ENCODE results near the gene FYCO1.

- TF ChIP-seq GATA2 (IDR thresholded peaks at IDR 0.05; ENCODE audit: low read depth, low read length) = no peak
- no peak for TF ChIP-seq GATA3 (IDR thresholded peaks at IDR 0.05; ENCODE audit: low read depth, low read length)
Measured at GRCh38 chr3:45939341-45939771, 56.3 kb downstream of the FYCO1 start.
